ENCODE measurements around the gene CRAT.

The CRAT gene

GRCh38 chr9:129058965-129059795 lies 51.4 kb downstream of the CRAT start:
- DNase-seq, result no peak

DNA sequence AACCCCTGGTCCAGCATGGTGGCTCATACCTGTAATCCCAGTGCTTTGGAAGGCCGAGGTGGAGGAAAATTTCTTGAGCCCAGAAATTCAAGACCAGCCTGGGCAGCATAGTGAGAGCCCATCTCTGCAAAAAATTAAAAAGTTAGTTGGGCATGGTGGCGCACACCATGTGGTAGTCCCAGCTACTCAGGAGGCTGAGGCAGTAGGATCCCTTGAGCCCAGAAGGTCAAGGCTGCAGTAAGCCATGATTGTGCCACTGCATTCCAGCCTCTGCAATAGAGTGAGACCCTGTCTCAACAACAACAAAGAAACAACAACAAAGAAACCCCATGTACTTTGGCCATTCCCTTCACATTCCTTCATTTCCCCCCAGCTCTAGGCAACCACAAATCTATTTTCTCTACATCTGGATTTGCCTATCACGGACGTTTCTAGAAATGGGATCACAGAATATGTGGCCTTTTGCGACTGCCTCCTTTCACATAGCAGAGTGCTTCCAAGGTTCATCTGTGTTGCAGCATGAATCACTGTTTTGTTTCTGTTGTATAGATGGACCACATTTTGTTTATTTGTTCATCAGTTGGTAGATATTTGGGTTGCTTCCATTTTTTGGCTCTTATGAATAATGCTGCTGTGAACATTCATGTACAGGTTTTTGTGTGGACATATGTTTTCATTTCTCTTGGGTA lies 56.3 kb downstream of the CRAT start:
- no peak for DNase-seq

GRCh38 chr9:129053020-129053419 lies 57.6 kb downstream of the CRAT start:
- no peak for DNase-seq

DNA sequence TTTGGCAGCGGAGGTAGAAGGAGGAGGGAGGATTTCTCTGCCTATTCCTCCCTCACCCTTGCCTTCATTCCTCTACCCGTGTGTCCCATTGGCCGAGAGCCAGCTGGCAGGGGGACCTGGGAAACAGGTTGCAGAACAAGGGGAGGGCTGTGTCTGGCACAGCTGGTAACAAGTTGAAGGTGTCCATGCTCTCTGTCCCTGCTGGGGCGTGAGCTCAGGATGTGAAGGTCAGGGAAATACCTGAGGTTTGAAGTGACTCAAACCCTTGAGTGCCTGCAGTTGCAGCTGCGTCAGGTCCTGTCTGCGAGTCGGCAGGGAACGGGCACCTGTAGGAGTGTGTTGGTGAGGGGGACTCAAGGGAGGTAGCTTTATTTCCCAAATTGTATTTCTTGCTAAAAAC lies 58.0 kb downstream of the CRAT start:
- DNase-seq, result no peak

Measured in NCI-H510A treated with DMSO at 0.1 percent for 48 hours (cell line).